Neural progenitor cell (in vitro differentiated cells): ENCODE results near the gene DCX. TPM values are rescaled to one million over a fixed set of nuclear protein-coding genes. Genes with fewer than 3 reads are reported as not detected.

Source experiments
- DNase-seq: peaks from one replicate; pipeline ENCODE4 v3.0.0-alpha.2; 2016; ENCODE audit warnings: low spot score
- H2AFZ ChIP-seq: fragments of 200-600 bp; sonication (generic); replicated peaks from 2 replicates; pipeline ENCODE4 v1.6.1; 2016; ENCODE audit warnings: antibody characterized with exemption
- H3F3A ChIP-seq: fragments of 200-600 bp; sonication (generic); 2 replicates; pipeline ENCODE4 v1.6.1; 2016; ENCODE audit warnings: antibody characterized with exemption, low read depth
- H3K27ac ChIP-seq: fragments of 200-600 bp; sonication (generic); 2 replicates; pipeline ENCODE4 v1.5.1; 2016; ENCODE audit warnings: mild to moderate bottlenecking
- H3K27me3 ChIP-seq: fragments of 200-600 bp; sonication (generic); 2 replicates; pipeline ENCODE4 v1.6.1; 2016; ENCODE audit warnings: mild to moderate bottlenecking, moderate library complexity
- H3K36me3 ChIP-seq: fragments of 200-600 bp; sonication (generic); 2 replicates; pipeline ENCODE4 v1.5.1; 2016
- H3K4me1 ChIP-seq: fragments of 200-600 bp; sonication (generic); 2 replicates; pipeline ENCODE4 v1.6.1; 2016; ENCODE audit warnings: mixed run types
- H3K4me2 ChIP-seq: fragments of 200-600 bp; sonication (generic); 2 replicates; pipeline ENCODE4 v1.6.1; 2016
- H3K4me3 ChIP-seq: fragments of 200-600 bp; sonication (generic); 2 replicates; pipeline ENCODE4 v1.5.1; 2016
- H3K79me2 ChIP-seq: fragments of 200-600 bp; sonication (generic); 2 replicates; pipeline ENCODE4 v1.6.1; 2016; ENCODE audit warnings: low read depth
- H3K9ac ChIP-seq: fragments of 200-600 bp; sonication (generic); 2 replicates; pipeline ENCODE4 v1.6.1; 2016
- H3K9me3 ChIP-seq: fragments of 200-600 bp; sonication (generic); 2 replicates; pipeline ENCODE4 v1.5.1; 2016; ENCODE audit warnings: low read depth
- H4K20me1 ChIP-seq: fragments of 200-600 bp; sonication (generic); 2 replicates; pipeline ENCODE4 v1.6.1; 2016; ENCODE audit warnings: low read depth
- H3K27ac Mint-ChIP-seq: 3 replicates; pipeline ENCODE4 v1.8.0; 2021; ENCODE audit warnings: mixed read lengths
- H3K27me3 Mint-ChIP-seq: 2 replicates; pipeline ENCODE4 v1.8.0; 2022; ENCODE audit warnings: low read depth, mild to moderate bottlenecking, inconsistent platforms, moderate library complexity, mixed read lengths; ENCODE audit not compliant: insufficient read depth
- H3K36me3 Mint-ChIP-seq: 3 replicates; pipeline ENCODE4 v1.8.0; 2021; ENCODE audit warnings: mixed read lengths
- H3K4me1 Mint-ChIP-seq: 3 replicates; pipeline ENCODE4 v1.8.0; 2021; ENCODE audit warnings: mixed read lengths
- H3K4me3 Mint-ChIP-seq: 3 replicates; pipeline ENCODE4 v1.8.0; 2021; ENCODE audit warnings: mild to moderate bottlenecking, moderate library complexity, mixed read lengths
- H3K9me3 Mint-ChIP-seq: 3 replicates; pipeline ENCODE4 v1.8.0; 2020; ENCODE audit warnings: mixed read lengths
- EZH2 ChIP-seq: fragments of 200-600 bp; sonication (generic); IDR thresholded peaks from 2 replicates; pipeline ENCODE4 v1.6.1; 2017; ENCODE audit warnings: antibody characterized with exemption, mild to moderate bottlenecking, moderate library complexity
- EZH2phosphoT487 ChIP-seq: fragments of 200-600 bp; sonication (generic); IDR thresholded peaks from 2 replicates; pipeline ENCODE4 v1.6.1; 2017; ENCODE audit warnings: antibody characterized with exemption
- total RNA-seq: library from RNA; depleted of rRNA; stranded (reverse); fragments of >200 nt; gene quantifications from 2 replicates; pipeline ENCODE4 v1.2.3, GENCODE V29; 2015; ENCODE audit warnings: low replicate concordance
- TF ChIP-seq, protein P1 (sequence below): fragments of 200-600 bp; sonication (generic); IDR thresholded peaks from 2 replicates; pipeline ENCODE4 v1.5.1; 2017; ENCODE audit warnings: antibody characterized with exemption, mild to moderate bottlenecking

DCX gene
- total RNA-seq, 1 donor from 2014 or later, result 4.8 TPM

GRCh38 chrX:111336141-111336540, 75.9 kb downstream of the DCX start:
- H3K27ac ChIP-seq, result peak overlapping the region; percentile 20
- no peaks in the 10 kb centered on the region for H3K36me3 Mint-ChIP-seq
- H3K79me2 ChIP-seq, result no peaks in the 10 kb centered on the region
- no peaks in the 10 kb centered on the region for H3K4me1 Mint-ChIP-seq
- no peak overlapping the region for H3K4me3 ChIP-seq
- H3F3A ChIP-seq, result no peaks in the 10 kb centered on the region
- peak overlapping the region; percentile 85 for H2AFZ ChIP-seq
- no peak for TF ChIP-seq EZH2
- TF ChIP-seq EZH2phosphoT487, result no peak
- TF ChIP-seq, protein P1, sequence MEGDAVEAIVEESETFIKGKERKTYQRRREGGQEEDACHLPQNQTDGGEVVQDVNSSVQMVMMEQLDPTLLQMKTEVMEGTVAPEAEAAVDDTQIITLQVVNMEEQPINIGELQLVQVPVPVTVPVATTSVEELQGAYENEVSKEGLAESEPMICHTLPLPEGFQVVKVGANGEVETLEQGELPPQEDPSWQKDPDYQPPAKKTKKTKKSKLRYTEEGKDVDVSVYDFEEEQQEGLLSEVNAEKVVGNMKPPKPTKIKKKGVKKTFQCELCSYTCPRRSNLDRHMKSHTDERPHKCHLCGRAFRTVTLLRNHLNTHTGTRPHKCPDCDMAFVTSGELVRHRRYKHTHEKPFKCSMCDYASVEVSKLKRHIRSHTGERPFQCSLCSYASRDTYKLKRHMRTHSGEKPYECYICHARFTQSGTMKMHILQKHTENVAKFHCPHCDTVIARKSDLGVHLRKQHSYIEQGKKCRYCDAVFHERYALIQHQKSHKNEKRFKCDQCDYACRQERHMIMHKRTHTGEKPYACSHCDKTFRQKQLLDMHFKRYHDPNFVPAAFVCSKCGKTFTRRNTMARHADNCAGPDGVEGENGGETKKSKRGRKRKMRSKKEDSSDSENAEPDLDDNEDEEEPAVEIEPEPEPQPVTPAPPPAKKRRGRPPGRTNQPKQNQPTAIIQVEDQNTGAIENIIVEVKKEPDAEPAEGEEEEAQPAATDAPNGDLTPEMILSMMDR, result no peak
- no peak for DNase-seq
- H3K9me3 Mint-ChIP-seq, result no peaks in the 10 kb centered on the region
- no peaks in the 10 kb centered on the region for H3K9me3 ChIP-seq
- H3K4me2 ChIP-seq, result peak overlapping the region; percentile 10
- H3K4me3 Mint-ChIP-seq, result no peak overlapping the region
- no peaks in the 10 kb centered on the region for H3K36me3 ChIP-seq
- no peaks in the 10 kb centered on the region for H4K20me1 ChIP-seq
- H3K27me3 Mint-ChIP-seq, result peaks cover 4% of the 10 kb centered on the region
- H3K9ac ChIP-seq, result no peak overlapping the region
- no peak overlapping the region for H3K27ac Mint-ChIP-seq
- no peaks in the 10 kb centered on the region for H3K27me3 ChIP-seq
- peaks cover 27% of the 10 kb centered on the region for H3K4me1 ChIP-seq

DNA sequence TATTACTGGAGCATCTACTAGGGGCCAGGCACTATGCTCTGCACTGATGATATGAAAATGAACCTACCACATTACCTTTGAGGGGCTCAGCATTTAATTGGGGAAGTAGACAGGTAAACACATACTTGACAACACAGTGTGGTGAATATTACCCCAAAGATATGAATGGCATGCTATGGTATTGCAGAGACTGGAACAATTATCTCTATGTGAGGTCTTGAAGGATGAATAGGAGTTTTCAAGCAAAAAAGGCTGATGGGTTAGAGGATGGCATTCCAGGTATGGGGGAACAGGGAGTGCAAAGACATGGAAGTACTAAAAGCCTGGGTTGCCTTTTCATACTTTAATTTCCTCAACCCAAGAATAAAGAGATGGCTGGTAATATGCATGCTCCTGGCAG, 82.6 kb downstream of the DCX start:
- no peaks in the 10 kb centered on the region for H4K20me1 ChIP-seq
- no peak overlapping the region for H3K4me2 ChIP-seq
- no peaks in the 10 kb centered on the region for H3K9me3 ChIP-seq
- H3K4me1 ChIP-seq, result peaks cover 40% of the 10 kb centered on the region
- H3F3A ChIP-seq, result peaks cover 30% of the 10 kb centered on the region
- no peak overlapping the region for H3K27ac ChIP-seq
- H3K4me1 Mint-ChIP-seq, result peaks cover 5% of the 10 kb centered on the region
- H3K9ac ChIP-seq, result no peak overlapping the region
- peaks cover 10% of the 10 kb centered on the region for H3K36me3 Mint-ChIP-seq
- TF ChIP-seq EZH2 (no peak), EZH2phosphoT487 (no peak)
- TF ChIP-seq, protein P1, result no peak
- H3K27ac Mint-ChIP-seq, result no peak overlapping the region
- H3K36me3 ChIP-seq, result no peaks in the 10 kb centered on the region
- no peak overlapping the region for H3K4me3 Mint-ChIP-seq
- H3K4me3 ChIP-seq, result no peak overlapping the region
- no peaks in the 10 kb centered on the region for H3K27me3 ChIP-seq
- no peak overlapping the region for H2AFZ ChIP-seq
- H3K79me2 ChIP-seq, result no peaks in the 10 kb centered on the region
- peaks cover 5% of the 10 kb centered on the region for H3K27me3 Mint-ChIP-seq
- DNase-seq, result no peak
- peaks cover 2% of the 10 kb centered on the region for H3K9me3 Mint-ChIP-seq

GRCh38 chrX:111328858-111329257, 83.1 kb downstream of the DCX start:
- H3K79me2 ChIP-seq, result no peaks in the 10 kb centered on the region
- H3K36me3 Mint-ChIP-seq, result peaks cover 10% of the 10 kb centered on the region

More at GRCh38 chrX:111328858-111329257, 83.1 kb downstream of the DCX start:
- H3K4me3 ChIP-seq, result no peak overlapping the region
- H2AFZ ChIP-seq, result no peak overlapping the region
- Mint-ChIP-seq H3K4me3 (no peak overlapping the region), H3K27ac (no peak overlapping the region), H3K27me3 (peaks cover 2% of the 10 kb centered on the region), H3K4me1 (peaks cover 5% of the 10 kb centered on the region), H3K9me3 (peaks cover 2% of the 10 kb centered on the region)
- no peaks in the 10 kb centered on the region for H3K9me3 ChIP-seq
- no peak for DNase-seq
- H3K27ac ChIP-seq, result no peak overlapping the region
- peaks cover 35% of the 10 kb centered on the region for H3K4me1 ChIP-seq
- TF ChIP-seq EZH2 (no peak), EZH2phosphoT487 (no peak)
- TF ChIP-seq, protein P1, result no peak
- no peaks in the 10 kb centered on the region for H3K27me3 ChIP-seq
- no peak overlapping the region for H3K4me2 ChIP-seq
- no peaks in the 10 kb centered on the region for H4K20me1 ChIP-seq
- no peak overlapping the region for H3K9ac ChIP-seq
- no peaks in the 10 kb centered on the region for H3K36me3 ChIP-seq
- peaks cover 34% of the 10 kb centered on the region for H3F3A ChIP-seq
